Measurements from ENCODE around the gene PRR29.

- no peak for TF ChIP-seq CTCF (conservative IDR thresholded peaks at IDR 0.05 in 1 of 2, IDR thresholded peaks at IDR 0.05 in 1 of 2; ENCODE audit: extremely low read depth in 1 of 2, insufficient read depth in 1 of 2, low read depth in 1 of 2, low read length in 2 of 2)
- TF ChIP-seq EZH2 (IDR thresholded peaks at IDR 0.05; ENCODE audit: borderline replicate concordance, low read length), result no peak
Measured at GRCh38 chr17:64045176-64045575, 47.0 kb downstream of the PRR29 start.
